Measurements from ENCODE around the gene CLNK.

Gene CLNK

GRCh38 chr4:10701161-10701560, 16.6 kb upstream of the CLNK start:
- DNase-seq: no peak

GRCh38 chr4:10698172-10698571, 13.6 kb upstream of the CLNK start:
- DNase-seq: no peak

- no peak for DNase-seq
Observed at GRCh38 chr4:10697086-10697485, 12.5 kb upstream of the CLNK start.

GRCh38 chr4:10696253-10696652, 11.7 kb upstream of the CLNK start:
- no peak for DNase-seq

GRCh38 chr4:10694828-10695209, 10.3 kb upstream of the CLNK start:
- DNase-seq: no peak

- no peak for DNase-seq
Observed at GRCh38 chr4:10694151-10694827, 9.7 kb upstream of the CLNK start.

DNA sequence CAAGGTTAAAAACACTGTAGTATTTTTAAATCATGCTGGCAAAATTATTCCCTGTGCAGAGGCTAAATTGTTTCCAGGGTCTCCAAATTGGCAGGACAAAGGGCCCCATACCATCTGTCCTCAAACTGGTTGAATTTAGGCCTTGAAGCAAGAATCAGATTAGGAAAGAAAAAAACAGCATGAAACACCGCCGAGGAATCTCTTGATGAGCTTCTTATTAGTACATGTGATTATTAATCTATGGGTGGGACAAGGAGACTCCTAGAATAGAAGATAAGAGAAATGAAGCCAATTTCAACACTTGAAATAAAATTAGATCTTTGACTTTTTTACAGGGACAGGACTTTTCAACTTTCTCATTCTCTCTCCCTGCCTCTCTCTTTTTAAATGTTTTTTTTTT, 7.1 kb upstream of the CLNK start:
- no peak for DNase-seq

- no peak for DNase-seq
Observed at GRCh38 chr4:10690185-10690907, 5.8 kb upstream of the CLNK start.

DNA sequence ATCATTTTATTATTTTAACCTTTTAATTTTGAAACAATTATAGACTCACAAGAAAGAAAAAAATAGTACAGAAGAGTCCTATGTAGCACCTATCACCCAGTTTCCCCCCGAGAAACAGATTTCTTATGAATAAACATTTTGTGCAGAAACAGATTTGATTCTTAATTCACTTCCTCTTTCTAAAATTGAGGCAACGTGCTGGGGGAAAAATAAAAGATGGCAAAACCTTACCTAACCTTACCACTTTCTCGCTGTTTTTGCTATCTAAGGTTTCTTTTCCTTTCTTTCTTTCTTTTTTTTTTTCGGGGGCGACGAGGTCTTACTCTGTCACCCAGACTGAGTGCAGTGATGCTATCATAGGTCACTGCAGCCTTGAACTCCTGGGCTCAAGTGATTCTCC, 4.3 kb upstream of the CLNK start:
- DNase-seq: no peak

GRCh38 chr4:10688022-10688421, 3.5 kb upstream of the CLNK start:
- DNase-seq: no peak

- no peak for DNase-seq
Observed at GRCh38 chr4:10687526-10687925, 3.0 kb upstream of the CLNK start.

- no peak for DNase-seq
Observed at GRCh38 chr4:10682397-10682796, 2.2 kb downstream of the CLNK start.

DNA sequence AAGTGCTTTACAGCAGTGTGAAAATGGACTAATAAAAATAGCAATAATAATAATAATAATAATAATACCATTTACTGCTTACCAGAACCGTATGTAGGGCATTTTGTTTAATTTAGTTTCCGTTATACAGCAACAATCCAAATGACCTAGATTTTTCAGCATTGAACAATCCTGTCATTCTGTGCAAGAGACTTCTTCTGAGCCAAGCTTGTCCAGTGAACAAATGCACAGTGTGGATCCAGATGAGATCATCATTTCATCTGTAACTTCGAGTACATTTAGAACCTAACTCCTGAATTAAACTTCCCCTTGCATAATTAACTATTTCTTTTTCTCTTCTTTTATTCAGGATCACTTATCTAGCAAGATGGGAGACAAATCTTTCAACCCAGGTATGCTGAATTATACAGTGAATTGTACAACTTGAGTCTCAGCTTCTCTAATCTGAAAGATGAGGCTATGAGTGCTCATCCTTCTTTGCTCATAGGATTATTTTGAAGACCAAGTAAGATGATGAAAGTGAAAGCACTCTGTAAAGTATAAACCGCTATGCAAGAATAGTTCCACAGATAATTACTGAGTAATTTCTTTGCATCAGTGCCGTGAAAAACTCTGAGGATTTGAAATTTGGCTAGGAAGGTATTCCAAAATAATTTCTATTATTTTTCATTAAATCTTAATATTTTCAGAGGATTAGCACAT, 6.6 kb downstream of the CLNK start:
- DNase-seq: no peak

- no peak for DNase-seq
Observed at GRCh38 chr4:10673817-10674369, 10.7 kb downstream of the CLNK start.

GRCh38 chr4:10672379-10672778, 12.2 kb downstream of the CLNK start:
- DNase-seq: no peak

DNA sequence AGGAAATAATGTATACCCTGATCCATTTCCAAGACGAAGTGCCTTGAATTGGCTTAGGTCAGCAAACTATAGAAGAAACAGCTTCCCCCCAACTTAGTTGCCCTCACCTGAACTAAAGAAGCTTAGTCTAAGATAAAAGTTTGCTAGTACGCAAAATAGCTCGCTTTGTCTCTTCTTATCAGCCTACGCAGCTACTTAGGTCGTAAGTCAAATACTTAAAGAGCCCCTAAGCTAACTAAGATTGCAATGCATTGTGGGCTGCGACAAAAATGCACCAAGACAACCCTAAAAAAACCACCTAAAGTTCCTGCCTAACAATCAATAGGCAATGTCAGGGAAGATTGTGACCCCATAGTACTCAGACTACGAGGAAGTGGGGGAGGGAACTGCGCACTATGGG, 12.8 kb downstream of the CLNK start:
- DNase-seq: no peak

GRCh38 chr4:10671366-10671765, 13.2 kb downstream of the CLNK start:
- DNase-seq: no peak

DNA sequence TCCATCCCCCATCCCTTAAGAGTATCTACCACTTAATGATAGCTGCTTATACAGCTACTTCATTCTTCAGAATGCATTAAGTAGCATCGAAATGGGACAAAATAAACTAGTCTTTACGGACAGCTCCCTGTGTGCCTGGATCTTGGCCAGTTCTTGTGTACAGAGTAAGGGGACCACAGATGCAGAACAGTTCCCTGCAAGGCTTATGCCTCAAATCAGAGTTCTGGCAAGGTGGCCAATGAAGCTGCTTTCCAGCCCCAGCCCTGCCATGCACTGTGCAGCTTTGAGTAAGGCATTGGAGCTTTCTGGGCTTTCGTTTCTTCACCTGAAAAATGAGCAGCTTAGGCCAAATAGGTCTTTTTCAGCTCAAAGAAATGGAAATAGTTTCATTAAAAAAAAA, 14.2 kb downstream of the CLNK start:
- DNase-seq: no peak

DNA sequence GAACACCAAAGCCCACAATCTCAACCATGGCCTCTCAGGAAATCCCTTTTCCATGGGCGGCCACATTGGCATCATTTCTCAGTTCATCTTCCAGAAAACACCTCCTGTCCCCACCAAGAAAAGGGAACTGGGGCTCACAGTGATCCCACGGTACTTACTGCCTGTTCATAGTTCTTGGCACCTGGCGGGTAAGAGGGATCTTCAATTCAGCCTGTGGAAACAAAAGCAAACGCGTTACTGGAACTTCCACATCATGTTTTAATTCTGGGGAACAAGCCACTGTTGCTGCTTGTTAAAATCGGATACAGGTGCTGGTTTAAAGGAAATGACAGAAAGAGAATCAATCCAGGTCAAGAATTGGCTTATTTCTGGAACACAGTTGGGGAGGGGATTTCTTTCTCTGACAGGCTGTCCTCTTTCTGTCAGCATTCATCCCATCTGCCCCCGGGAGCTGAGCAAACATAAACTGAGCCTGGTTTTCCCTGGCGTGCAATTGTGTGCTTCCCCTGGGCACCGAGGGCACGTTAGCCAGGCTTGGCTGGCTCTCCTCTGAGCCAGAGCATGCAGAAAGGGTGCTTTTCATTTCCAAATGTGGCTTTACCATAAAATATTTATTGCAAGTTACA, 16.8 kb downstream of the CLNK start:
- DNase-seq: no peak

DNA sequence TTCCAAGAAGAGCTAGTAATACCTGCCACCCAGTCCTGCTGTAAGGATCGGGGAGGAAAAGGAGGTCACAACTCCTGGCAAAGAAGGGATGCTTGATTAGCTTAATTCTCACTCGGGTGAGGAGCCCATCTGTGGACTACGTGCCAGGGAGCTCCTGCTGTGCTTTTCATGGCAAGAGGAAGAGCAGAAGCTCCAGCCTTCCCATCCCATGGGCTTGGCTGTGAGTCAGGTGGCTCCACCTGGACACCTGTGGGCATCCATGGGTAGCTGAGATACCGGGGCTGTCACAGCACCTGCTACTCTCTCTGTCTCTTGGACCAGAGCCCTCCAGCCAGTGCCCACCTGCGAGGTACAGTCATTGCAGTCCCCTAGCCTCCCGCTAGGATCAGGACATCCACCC, 18.0 kb downstream of the CLNK start:
- DNase-seq: no peak

GRCh38 chr4:10664408-10664807, 20.2 kb downstream of the CLNK start:
- no peak for DNase-seq

GRCh38 chr4:10662937-10663336, 21.6 kb downstream of the CLNK start:
- no peak for DNase-seq

DNA sequence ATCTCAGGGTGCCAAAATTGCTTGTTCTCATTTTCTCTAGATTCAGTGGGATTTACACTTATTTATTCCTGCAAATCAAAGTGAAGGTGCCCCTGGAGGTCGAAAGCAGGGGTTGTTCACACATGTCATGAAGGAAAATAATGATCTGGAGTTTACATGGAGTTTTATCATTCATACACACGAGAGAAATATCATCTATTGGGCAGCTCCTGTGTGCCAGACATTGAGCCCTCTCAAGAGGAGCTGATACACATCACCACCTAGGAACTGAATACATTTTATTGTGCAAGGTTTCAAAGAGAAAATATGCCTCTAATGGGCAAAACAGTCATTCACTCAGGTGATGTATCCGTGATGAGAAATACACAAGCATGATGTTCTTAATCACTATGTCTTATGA, 23.5 kb downstream of the CLNK start:
- no peak for DNase-seq

DNA sequence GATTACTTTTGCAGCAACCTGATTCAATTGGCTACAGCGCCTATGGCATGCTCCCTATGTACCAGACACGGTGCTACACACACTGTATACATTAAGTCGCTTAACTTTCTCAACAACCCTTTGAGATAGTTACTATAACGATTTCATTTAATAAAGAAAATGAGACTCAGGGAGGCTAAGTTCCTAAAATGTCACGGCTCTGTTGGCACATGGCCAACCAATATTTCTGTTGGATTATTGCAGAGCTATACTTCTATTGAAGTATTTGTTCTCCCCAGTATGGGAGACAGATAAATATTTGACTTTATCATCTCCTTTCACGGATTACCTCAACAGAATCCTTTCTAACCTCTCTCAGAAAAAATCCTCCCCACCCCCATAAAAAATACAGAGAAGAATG, 25.3 kb downstream of the CLNK start:
- DNase-seq: no peak
